Activated CD4-positive, alpha-beta T cell treated with anti-CD3 and anti-CD28 coated beads, Interleukin-2, amount 50 U/mL, for 4 hours (primary cell): ENCODE measurements around the gene MATN1.

Experiments
- DNase-seq, 2 experiments: peaks; one replicate each; pipeline ENCODE4 v3.0.0-alpha.2; 2020

Gene MATN1

DNA sequence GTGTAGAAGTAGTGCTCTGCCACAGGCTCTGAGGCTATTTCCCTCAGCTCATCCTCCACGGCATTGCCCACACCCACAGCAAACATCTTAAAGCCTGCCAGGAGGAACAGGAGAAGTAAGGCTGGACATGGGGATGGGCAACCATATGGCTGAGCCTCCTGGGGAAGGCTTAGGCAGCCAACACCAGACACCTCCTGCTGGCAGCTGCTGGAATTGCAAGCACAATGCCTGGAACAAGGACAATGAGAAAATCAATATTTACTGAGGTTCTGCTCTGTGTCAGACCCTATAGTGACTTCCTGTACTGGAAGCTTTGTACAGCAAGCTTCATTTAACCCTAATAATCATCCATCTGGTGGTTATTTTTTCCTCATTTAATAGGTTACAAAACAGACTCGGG is 8.2 kb downstream of the MATN1 start:
- DNase-seq = no peak

DNA sequence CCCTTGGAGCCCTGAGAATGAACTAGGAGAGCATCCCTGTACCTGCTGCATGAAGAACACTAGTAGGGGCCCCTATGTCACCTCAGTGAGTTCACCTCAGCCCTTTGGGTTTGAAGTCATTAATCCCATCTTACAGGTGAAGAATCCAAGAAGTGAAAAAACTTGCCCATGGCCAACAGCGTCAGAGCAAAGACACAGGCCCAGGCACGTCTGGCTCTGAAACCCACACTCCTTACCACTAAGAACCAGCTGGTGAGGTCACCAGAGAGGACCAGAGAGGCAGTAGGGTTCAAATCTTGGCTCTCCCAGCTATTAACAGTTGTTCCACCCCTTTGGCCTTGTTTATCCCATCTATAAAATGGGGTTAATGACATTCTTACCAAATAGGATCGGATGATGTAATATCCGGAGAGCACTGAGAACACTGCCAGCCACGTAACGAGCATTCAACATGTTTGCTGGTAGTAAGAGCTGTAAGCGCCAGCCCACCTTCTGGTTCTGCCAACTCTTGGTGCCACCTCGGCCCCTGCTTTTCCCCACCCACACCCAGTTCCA is 8.8 kb downstream of the MATN1 start:
- no peak for DNase-seq

DNA sequence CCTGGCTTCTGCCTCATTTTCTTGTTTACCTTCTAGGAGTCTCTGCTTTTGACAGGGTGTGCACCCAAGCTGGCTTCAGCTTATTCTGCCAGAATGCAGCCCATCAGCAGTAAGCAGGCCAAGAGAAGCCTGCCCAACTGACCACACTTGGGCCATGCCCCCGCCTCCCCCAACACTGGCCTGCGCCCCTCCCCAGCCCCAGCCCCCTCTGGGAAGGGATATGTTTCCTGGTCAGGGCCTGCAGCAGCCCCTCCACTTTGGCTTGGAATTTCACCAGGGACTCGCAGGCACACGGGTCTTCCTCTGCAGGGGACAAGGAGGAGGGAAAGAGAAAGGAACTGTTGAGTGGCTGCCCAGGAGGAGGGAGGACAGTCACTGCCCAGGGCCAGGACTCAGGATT is 9.4 kb downstream of the MATN1 start:
- no peak for DNase-seq

DNA sequence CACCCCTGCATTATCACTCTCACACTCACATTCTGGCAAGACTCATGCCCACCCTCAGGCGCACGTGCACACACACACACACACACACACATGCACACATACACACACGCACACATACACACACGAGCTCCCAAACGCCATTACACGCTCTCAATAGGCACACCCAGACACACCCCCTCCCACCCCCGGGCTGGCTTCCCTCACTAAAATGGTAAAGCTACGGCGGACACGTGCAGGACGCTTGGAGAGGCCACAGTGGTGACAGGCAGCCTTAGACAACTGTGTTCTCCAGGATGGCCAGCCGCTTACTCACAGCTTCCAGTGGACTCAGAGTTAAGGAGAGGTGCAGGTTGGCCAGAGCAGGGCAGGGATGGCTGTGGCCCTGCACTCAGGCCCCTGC is 10.1 kb downstream of the MATN1 start:
- no peak for DNase-seq

DNA sequence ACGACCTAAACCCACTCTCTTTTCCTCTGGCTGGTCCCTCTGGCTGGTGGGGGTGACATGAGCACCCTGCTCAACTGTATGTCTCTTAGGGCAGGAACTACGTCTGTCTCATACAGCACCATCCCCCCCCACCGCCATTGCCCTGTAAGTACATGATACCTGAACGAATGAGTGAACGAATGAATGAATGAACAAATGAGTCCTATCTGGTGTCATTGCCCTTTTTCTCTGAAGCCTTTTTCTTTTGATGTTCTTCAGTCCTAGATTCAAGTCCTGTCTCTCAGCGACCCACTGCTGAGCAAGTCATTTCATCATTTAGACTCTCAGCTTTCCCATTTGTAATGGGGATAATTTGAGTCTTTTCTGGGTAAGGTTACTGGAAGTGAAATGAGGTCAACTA is 10.8 kb downstream of the MATN1 start:
- DNase-seq = no peak

DNA sequence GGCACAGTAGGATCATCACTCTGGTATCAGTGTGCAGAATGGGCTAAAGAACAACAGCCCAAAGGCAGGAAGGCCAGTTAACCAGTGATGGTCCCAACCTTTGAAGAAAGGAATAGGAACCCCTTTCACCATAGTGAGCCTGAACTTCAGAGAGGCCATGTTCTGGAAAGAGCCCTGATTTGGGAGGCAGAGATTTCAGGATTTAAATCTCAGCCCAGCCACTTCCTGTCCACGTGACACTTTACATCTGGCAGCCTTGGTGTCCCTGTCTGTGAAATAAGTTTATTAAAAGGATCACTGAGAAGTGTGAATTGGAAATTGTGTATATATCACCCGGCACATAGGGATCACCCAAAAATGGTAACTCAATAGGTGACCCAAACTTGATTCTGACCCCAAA is 13.0 kb downstream of the MATN1 start:
- DNase-seq = no peak

DNA sequence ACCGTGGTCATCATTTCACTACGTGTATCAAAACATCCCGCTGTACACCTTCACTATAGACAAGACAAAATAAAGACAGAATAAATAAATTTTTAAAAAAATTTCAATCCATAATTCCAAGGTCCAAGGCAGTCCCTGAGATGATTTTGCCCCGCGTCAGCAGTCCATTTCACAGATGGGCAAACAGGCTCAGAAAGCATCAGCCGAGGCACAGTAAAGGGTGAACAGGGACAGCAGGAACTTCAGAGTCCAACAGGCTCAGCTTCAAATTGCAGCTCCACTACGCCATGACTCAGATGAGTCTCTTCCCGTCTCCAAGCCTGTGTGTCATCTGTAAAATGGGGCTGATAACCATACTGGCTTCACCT is 15.0 kb downstream of the MATN1 start:
- no peak for DNase-seq

DNA sequence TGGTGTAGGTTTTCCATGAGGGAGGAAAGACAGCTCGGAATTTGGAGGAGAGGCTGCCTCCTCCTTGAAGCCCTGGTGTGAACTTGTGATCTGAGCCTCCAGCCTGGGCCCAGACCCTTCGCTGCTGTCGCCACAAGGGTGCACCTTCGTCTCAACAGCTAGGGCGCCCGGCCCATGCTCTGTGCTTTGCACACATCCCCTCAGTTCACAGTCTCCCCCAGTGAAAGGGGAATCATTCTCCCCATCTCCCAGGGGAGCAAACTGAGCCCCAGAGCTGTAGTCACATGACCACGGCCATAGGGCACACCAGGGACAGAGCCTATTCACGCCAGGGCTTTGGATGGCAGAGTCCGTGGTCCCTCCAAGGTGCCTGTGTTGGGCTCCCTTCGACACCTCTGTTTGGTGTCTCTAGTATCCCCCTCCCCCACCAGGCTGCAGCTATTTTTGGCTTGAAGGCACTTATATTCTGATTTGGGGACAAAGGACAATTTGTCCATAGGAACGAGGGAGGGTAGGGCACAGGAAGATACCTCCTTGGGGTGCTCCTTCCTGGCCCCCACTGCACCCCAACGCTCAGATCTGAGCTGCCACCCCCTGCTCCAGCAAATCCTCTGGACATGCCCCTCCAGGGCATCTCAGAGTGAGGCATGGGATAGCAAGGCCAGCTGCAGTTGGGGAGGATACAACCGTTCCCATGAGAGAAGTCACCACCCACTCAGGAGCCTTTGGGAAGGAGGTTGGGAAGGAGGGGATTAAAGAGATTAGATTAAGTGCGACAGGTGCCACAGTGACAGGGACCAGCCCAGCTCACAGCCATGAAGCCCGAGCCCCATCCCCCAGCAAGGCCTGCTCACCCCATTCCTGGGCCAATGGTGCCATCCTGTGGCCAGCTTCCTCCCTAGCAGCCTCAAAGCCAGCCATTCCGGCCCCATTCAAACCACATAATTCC is 15.7 kb downstream of the MATN1 start:
- DNase-seq = peak; percentile 49 to 50

DNA sequence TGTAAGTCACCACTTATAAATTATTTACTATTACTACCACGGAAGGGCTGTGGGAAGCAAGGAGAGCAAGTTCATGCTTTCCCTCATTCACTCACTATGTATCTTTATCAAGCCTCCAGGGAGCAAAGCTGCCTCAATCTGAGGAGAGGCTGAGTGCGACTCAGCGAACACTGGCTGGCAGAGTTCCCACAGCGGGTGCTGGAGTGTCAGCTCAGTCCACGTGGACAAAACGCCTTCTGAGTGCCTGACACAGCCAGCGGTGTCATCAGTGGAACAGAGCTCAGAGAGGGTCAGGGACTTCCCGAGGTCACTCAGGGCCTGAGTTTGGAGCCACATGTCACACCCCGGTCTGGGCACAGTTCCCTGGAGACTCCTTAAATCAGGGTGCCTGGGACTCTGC is 16.9 kb downstream of the MATN1 start:
- no peak for DNase-seq

DNA sequence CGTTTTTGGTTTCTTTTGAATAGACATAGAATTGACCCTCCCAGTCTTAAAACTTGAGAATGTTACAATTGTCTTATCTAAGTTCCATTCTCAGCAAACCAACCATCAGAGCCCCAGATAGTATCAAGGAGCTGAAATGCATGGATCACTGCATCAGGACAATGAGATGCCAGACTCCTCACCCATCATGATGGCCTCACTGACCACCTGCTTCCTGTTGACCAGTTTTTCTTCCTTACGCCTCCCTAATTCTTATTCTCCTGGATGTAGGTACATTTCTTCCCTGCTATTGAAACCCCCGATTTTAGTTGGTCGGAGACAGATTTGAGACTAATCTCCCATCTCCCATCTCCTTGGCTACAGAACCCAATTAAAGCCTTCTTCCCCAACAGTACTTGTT is 17.7 kb downstream of the MATN1 start:
- DNase-seq = no peak

DNA sequence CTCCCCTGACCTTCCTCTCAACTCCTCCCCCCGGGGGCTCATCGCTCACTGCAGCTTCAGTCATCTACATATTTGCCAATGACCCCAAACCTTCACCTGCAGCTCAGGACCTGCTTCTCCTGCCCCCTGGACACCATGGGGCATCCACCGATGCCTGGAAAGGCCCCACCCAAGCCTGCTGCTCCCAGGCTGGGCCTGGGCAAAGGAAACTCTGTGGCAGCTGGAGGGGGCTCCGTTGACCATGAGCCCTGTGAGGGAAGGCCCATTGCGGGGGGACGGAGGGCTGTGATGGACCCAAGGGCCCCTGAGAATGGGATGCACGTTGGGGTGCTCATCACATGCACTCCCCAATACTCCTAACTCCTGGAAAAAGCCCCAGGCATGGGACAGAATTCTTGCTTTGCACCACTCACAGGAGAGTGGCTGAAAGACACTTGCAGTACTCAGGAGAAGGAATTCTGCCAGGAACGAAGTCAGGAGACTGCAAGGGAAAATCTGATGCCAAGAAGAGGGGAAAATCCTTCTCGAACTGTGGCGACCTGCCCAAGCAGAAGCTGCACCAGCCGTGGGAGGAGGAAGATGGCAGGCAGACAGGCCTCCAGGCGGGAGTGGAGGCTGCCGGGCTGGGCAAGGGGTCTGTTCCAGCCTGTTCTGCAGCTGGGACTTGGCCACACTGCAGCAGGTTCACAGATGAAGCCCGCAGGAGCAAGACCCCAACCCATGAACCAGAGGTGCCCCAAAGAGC is 18.4 kb downstream of the MATN1 start:
- DNase-seq = no peak

DNA sequence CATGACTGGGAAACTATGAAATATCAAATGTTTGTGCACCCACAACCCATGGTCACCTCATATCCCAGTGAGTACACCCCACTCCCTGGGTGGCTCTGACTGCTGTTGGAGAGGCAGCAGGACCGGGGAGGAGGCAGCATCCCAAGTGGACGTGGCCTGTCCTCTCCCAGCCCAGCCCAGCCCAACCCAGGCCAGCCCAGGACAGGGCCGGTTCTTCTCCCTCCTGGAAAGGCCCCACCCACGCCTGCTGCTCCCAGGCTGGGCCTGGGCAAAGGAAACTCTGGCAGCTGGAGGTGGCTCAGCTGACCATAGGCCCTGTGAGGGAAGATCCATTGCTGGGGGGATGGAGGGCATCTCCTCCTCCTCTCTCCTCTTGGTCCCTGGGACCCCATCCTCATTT is 19.1 kb downstream of the MATN1 start:
- no peak for DNase-seq

DNA sequence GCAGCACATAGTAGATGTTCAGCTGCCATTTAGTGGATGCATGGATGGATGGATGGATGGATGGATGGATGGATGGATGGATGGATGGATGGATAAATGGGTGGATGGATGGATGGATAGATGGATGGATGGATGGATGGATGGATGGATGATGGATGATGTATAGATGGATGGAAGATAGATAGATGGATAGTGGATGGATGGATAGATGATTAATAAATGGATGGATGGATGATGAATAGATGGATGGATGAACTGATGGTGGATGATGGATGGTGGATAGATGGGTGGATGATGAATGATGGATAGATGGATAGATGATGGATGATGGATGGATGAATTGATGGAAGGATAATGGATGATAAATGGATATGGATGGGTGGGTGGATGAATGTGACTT is 20.6 kb downstream of the MATN1 start:
- DNase-seq = no peak

DNA sequence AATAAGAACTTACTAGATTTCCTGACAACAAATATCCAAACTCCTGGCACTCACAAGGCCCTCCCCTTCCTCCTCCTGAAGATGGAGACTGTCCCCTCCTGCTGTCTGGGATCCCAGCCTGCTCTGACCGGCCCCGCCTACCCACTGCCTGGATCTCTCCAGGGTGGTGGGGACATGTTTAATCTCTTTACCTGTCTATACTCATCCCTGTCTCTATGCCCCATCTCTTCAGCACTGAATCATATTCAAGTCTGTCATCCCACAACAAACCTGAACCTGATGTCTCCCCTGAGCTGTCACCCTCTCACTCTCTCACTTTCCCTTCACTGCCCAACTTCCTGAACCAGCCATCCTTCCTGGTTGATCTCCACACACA is 22.1 kb downstream of the MATN1 start:
- no peak for DNase-seq

DNA sequence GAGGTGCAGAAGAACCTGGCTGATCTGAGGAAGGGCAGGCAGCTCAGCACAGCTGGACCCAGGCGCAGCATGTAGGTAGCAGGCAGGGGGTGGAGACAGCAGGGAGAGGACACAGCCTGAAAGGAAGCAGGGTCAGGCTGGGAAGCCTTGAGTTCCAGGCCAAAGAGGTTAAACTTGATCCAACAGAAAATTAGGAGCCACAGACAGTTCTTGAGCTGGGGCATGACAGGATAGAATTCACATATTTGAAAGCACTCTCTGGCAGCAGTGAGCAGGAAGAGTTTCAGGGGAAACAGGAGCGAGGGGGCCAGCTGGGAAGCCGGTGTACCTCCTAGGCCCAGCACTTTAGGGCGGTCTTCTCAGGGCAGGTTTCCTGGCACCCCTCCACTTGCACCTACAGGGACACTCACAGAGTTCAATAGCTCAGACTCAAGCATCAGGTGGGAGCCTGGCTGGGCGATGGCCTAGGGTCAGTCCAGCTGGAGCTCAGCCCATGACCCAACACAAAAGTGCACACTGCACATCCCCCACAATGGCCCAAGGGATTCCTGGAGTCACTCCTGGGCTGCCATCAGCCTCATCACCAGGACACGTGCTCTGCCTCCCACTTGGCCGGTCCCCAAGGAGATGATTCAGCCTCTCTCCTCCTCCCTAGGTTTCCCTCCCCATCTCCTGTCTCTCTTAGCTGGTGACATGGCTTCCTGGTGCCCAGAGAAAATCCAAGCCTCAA is 22.7 kb downstream of the MATN1 start:
- DNase-seq = no peak

DNA sequence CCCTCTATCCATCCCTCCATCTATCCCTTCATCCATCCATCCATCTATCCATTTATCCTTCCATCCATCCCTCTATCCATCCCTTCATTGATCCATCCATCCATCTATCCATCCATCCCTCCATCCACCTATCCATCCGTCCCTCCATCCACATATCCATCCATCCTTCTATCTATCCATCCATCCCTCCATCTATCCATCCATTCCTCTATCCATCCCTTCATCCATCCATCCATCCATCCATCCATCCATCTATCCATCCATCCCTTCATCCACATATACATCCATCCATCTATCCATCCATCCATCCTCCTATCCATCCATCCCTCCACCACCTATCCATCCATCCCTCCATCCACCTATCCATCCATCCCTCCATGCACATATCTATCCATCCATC is 23.6 kb downstream of the MATN1 start:
- DNase-seq = no peak

DNA sequence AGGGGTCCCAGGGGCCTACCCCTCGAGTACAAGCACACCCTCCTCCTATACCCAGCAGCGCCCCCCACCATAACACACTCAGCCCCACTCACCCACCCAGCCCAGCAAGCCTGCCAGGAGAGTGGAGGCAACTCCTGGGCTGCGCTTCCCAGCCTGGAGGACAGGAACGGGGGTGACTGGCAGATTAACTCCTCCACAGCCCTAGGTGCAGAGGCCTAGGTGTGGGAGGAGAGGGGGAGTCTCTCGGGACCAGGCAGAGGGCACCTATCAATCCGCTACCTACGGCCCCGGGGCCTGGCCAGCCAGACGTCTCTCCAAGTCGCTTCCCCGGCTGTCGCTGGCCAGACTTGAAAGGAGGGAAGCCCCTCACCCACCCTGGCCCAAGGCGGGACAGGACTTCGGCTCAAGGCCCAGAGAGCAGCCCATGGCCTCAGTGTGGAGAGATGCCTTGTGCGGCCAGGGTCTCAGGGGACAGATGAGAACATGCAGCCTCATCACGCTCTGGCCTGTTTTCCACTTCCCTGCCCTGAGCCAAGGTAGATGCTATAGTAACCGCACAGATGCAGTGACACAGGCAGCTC is 24.9 kb downstream of the MATN1 start:
- DNase-seq = no peak

DNA sequence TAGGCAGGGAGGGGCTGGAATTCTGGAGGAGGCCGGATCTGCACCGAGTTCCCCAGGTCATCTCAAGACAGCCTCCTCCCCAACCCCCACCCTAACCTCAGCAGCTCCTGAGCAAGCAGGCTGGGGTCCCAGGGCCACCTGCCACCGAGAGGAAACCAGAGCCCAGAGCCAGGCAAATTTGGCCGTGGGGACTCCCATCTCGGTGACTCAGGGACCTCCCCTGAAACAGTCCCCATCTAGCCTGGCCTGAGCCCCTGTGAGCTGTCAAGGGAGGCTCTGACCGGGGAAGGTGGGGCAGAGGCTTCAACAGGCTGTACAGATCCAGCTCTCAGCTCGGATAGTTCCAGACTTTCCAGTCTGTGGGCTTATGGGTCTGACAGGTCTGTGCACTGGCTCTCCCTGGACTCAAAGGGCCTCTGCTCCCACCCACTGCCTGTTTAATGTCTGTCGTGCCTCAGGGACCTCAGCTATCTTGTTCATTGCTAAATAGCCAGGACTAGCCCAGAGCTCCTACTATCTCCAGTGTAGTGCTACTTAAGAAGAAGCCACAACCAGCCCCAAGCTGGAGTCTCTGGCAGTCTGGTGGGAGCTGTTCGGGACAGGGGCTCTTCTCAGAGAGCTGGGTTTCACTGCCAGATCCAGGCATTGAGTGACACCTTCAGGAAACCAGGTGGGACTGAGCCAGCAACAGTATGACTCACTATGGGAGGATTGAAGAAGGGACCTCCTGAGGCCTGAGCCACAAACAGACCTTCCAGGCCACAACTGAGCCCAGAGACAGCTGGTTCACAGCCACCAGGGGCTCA is 25.6 kb downstream of the MATN1 start:
- DNase-seq = no peak

DNA sequence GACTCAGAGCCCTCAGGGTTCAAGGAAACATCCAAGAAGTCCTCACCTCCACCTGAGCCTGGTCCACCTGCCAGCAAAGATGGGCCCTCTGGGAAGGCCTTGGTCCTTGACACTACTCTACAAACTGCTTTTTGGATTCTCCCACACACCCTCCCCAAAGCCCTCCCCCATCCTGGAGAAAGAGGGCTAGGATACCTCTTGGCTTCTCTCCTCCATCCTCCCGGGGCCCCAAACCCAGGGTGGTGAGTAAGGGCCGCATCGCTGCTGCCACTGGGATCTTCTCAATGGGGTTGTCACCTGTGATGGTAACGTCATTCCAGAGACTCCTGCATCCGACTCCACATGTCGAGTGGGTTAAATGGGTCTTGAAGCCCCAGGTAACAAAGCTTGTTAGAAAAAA is 26.6 kb downstream of the MATN1 start:
- no peak for DNase-seq

DNA sequence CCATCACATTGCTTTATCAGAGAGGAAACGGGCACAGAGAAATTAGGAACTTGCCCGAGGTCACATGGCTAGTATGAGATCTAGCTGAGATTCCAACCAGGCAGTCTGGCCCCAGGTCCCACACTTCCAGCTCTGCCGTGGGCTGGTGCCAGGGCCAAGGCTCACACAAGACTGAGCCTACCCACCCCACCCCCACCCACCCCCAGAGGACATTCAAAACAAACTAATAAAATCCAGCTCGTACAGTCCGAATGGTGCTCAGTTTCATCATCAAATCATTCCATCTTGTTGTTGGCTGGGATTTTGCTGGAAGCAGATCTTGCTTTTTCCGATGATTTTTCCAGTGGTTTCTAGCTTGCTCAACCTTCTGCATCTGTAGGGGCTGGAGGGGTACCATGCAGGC is 27.9 kb downstream of the MATN1 start:
- DNase-seq = no peak

DNA sequence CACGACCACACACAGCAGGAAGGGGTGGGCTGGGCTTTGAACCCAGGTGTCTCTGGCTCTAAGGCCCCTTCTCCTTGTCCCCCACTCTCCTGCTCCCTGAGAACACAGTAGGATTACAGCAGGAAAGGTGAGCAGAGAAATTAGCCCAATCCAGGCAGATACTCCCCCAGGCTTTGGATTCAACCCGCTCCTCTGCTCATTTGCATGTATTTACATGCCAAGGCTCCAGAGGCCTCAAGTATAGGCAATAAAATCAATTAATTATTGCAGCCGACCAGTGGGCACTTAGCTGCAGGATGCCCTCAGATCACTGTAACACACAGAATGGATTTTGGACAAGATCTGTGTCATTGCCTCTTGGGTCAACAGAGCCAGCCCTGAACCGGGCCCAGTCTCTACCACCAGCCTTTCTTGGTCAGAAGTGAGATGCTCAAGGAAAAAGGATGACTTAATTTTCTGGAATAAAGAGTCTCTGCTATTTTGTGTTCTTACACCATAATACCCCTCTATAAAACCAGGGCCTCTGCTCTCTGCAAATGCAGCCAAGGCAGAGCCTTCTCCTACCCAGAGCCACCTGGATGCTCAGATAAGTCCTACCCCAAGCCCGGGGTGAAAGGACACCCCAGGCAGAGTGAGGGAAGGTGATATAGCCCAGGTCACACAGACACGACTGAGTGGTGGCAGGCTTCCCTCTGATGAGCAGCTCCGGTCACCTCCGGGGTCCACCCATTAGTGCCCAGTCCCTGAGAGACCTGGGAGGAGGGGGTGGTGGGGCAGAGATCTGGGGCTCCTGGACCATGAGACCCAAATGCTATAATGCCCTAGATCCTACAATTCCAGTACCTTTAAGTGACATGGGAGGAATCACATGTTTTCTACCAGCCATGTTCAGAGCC is 28.9 kb downstream of the MATN1 start:
- no peak for DNase-seq
